ENCODE data around the gene DCAF10.

GRCh38 chr9:37873955-37874354 lies 73.4 kb downstream of the DCAF10 start:
- TF ChIP-seq FOXA1 (IDR thresholded peaks at IDR 0.05) (no peak), HDGF (IDR thresholded peaks at IDR 0.05; ENCODE audit: borderline replicate concordance) (no peak), BHLHE40 (IDR thresholded peaks at IDR 0.05; ENCODE audit: borderline replicate concordance) (no peak), SP1 (IDR thresholded peaks at IDR 0.05) (no peak), FOXM1 (IDR thresholded peaks at IDR 0.05; ENCODE audit: borderline replicate concordance) (no peak), ELF4 (IDR thresholded peaks at IDR 0.05) (no peak), TARDBP (IDR thresholded peaks at IDR 0.05) (no peak)

Measured in HEK293T (cell line).